Choroid plexus epithelial cell (primary cell): ENCODE measurements around the gene RTP2.
A peak's percentile ranks its signal among the peaks of the same experiment; 100 is the strongest.

ENCODE experiments used
- DNase-seq: peaks from one replicate; pipeline ENCODE4 v3.0.0-alpha.2; 2010; ENCODE audit warnings: low read depth
- H3K4me3 ChIP-seq: 2 replicates; pipeline ENCODE4 v1.5.1; 2011; ENCODE audit warnings: low read depth, mild to moderate bottlenecking, control low read depth, low read length, moderate library complexity
- TF ChIP-seq, protein P1 (sequence below): conservative IDR thresholded peaks from 2 replicates; pipeline ENCODE4 v1.5.1; 2011; ENCODE audit warnings: low read depth, mild to moderate bottlenecking, control low read depth, inconsistent platforms, low read length, moderate library complexity

Gene RTP2

DNA sequence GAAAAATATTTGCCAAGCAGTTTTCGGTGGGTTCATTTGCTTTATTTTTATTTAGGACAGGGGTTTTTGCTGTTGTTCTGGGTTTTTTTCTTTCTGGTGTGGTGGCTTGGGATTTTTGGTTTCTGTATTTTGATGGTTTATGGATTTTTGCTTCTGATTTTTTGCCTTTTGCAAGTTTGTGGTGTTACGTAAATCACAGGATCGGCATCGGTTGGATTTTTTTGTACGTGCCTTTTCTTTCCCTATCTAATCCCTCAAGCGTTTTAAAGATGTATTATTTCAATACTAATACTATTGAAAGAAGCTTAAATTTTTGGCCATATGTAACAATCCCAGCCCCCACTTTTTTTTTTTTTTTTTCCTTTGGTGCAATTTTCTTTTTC is 43.7 kb upstream of the RTP2 start:
- peak; percentile 50 for DNase-seq
- H3K4me3 ChIP-seq, result peak overlapping the region; percentile 97
- TF ChIP-seq, protein P1, sequence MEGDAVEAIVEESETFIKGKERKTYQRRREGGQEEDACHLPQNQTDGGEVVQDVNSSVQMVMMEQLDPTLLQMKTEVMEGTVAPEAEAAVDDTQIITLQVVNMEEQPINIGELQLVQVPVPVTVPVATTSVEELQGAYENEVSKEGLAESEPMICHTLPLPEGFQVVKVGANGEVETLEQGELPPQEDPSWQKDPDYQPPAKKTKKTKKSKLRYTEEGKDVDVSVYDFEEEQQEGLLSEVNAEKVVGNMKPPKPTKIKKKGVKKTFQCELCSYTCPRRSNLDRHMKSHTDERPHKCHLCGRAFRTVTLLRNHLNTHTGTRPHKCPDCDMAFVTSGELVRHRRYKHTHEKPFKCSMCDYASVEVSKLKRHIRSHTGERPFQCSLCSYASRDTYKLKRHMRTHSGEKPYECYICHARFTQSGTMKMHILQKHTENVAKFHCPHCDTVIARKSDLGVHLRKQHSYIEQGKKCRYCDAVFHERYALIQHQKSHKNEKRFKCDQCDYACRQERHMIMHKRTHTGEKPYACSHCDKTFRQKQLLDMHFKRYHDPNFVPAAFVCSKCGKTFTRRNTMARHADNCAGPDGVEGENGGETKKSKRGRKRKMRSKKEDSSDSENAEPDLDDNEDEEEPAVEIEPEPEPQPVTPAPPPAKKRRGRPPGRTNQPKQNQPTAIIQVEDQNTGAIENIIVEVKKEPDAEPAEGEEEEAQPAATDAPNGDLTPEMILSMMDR, result no peak

DNA sequence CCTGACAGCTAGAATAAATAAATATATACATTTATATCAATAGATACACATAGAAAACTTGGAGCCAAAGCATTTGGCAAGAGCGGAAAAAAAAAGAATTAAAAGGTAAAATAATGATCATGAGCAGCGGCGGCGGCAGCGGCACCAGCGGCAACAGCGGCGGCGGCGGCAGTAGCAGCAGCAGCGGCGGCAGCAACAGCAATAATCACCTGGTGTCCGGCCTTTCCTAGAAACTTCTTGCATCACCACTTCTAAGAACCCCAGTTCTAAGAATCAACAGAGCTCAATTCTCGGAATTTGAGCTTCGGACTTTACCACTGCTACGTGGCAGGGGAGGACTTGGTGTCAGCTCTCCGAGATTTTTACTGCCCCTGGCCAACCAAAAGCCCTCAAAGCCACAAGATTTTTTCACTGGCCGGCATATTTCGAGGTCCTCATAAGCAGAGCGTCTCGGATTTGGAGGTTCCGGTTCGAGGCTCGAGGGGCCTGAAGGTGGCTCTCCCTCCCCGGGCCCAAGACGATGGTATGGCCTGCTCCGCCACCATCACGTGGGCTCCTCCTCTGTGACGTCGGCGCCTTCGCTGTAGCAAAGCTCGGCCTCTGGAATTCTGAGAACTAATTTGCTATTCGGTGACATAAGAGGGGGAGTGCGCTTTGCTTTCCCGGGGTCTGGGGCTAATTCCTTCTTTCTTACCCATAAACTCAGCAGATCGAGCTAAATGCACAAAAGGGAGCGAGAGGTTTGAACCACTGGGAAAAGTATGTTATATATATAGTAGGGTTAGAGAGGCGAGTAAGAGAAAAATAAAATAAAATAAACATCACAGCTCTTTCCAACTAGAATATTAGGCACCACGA is 43.1 kb upstream of the RTP2 start, which contains the start of gene BCL6:
BCL6 (minus strand) TSS at position 268 of the 858 bp plus-strand sequence. CDS start 11,775 bp downstream, outside the sequence.
- H3K4me3 ChIP-seq, result peak within 1 kb of the TSS; percentile 97
- TF ChIP-seq, protein P1, result no peak
- peak; percentile 99 for DNase-seq

DNA sequence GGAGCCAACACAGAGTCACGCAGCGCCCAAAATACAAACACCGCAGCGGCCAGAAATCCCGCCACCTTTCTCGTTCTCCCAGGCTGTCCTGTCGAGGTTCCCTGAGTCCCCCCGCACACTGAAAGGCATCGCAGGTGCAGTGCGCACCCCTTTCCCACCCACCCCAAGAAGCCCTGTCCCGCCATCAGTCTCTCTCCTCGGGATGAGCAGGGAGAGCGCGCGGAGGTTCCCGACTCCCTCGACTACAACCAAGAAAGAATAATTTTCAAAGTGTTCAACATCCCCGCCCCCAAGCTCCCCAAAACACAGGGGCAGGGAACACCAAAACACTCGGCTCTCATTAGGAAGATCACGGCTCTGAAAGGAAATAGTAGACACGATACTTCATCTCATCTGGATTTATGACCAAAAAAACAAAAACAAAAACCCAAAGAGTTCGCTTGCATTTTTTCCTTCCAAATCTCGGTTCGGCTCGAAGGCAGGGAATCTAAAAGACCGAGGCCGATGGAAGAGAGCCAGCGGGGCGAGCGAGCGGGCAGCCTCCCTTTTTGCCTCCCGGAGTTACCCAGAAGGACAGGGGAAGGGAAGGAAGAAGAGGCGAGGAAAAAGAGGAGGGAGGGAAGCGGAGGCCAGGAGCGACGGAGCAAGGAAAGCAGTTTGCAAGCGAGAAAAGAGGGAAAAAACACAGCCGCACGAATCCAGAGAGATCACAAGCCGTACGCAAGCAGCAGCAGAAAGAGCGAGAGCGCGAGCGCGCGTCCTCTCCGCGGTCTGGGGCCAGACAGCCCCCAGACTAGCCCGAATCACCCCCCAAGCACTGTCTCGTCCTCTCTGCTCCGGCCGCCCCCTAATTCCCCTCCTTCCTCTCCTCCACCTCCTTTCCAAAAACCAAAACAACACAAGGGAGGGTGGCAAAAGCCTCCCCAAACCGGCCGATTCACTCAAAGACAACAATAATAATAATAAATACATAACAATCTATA is 42.1 kb upstream of the RTP2 start:
- DNase-seq, result peak; percentile 62
- peak overlapping the region; percentile 97 for H3K4me3 ChIP-seq
- TF ChIP-seq, protein P1, result no peak

DNA sequence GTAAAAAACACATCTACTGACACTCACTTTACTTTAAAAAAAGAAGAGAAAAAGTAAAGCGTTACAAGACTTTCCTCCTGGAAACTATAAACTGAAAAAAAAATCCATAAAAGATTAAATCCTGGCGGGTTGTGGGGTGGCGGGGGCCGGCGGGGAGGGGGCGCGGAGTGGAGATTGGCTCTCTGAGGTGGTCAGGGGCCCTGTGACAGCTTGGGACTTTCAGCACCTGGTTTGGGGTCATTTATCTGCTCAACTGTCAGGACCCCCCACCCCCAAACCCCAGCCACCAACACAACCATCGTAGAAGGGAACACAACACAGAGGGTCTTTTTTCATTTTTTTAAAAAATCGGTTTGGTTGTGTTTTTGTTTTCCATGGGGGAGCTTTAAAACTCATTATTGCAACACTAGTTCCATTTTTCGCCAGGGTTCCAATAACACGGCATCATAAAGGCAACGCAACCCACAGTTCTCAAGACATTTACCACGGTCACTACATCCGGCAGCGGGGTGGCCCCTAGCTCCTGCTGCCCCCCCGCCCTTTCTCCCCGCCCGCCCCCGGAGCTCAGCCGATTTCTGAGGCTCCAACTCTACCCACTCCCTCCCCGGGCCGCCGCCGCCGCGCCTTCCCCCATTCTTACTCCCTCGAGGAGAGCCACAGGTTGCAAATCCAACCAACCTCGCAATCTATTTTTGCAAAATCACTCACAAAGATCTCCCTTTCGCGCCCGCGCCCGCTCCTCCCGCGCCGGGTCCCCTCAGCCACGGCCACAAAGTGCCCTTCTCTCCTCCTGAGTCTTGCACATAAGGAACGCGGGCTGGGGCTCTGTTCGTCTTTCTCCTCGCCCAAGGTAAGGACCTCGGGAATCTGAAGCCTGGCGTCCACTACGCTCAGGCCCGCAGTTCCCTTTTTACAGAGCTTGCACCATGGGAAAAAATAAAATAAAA is 41.1 kb upstream of the RTP2 start:
- TF ChIP-seq, protein P1, result no peak
- peak overlapping the region; percentile 97 for H3K4me3 ChIP-seq
- DNase-seq, result peak; percentile 77

DNA sequence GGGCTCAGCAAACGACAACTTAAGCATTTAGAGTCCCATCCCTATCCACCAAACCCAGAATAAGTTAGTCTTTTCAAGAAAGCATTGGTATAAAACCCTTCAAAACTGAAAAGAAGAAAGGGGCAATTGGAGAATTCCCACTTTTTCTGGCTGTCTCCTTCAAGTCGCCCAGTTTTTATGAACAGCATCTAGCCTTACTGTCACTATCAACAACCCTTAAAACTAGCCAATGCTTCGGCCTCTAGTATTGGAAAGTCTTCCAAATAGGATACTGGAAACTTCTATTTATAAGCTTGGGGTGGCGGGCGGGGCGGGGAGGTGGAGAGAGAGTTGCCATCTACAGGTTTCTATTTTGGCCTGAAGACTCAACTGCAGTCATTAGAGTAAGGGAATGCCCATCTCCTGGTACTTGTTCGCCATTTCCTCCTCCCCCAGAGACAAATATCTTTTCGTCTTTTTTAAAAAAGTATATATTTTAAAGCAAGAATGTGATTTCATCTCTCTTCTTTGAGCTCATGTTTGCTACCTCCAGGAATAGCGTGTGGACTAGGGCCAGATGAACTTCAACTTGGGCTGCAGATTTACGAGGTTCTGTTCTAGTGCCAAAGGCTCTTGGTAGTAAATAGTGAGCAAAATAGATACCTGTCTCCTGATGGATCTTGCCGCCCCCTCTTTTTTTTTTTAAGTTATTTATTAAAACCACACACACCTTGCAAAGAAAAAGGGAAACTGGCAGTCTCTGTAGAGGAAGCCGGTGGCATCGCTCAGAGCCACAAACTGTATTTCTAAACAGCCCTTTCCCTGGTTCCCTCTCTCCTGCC is 40.2 kb upstream of the RTP2 start:
- peak; percentile 61 for DNase-seq
- peak overlapping the region; percentile 97 for H3K4me3 ChIP-seq
- TF ChIP-seq, protein P1, result no peak
